K562 (cell line): Measurements from ENCODE around the gene TAF12. TPM values are rescaled to one million over a fixed set of nuclear protein-coding genes. Genes with fewer than 3 reads are reported as not detected.
"Not testable (repeated sequence)": the region's sequence is repeated elsewhere in the genome, so short reads cannot be mapped to it uniquely, and the experiment has no call there.

ENCODE experiments used
- ATAC-seq: fragments of 200-7000 bp; cut with Tn5 transposase; 3 replicates; pipeline ENCODE4 v1.9.1; 2020; ENCODE audit warnings: moderate library complexity
- BruUV-seq: library from RNA; stranded (reverse); fragments of 400-500 nt; replicated peaks from 2 replicates; lab custom pipeline; 2021; lab: Mats Ljungman, UMichigan
- CTCF ChIA-PET: fragments of 300-600 bp; formaldehyde crosslinking; extraction: SDS; loops from one replicate; lab custom pipeline; 2021; ENCODE audit warnings: low intra/inter-chr PET ratio; lab: Yijun Ruan, JAX
- POLR2A ChIA-PET: fragments of 300-600, 350-650 bp; sonication (Branson Sonifier 250); formaldehyde crosslinking; extraction: SDS; loops from one replicate; lab custom pipeline; 2021; ENCODE audit warnings: antibody characterized with exemption, inconsistent platforms; lab: Yijun Ruan, JAX
- DNase-seq, 4 experiments: peaks; one replicate each; pipeline versions ENCODE4 v3.0.0 to v3.0.0-alpha.2; 2011 to 2018; ENCODE audit warnings: low spot score in 3 of 4, mixed read lengths in 3 of 4; ENCODE audit errors: extremely low read depth in 1 of 4
- FAIRE-seq: peaks from 2 replicates; lab custom pipeline; 2011; peaks lifted over from hg19 to GRCh38; lab: Jason Lieb, UNC
- H2AFZ ChIP-seq: 2 replicates; pipeline ENCODE4 v1.6.0; 2011; ENCODE audit warnings: low read depth, low read length, control low read depth, inconsistent platforms
- H3K27ac ChIP-seq: fragments of 200-600 bp; 3 replicates; pipeline ENCODE4 v1.8.0; 2011; ENCODE audit warnings: low read depth, mild to moderate bottlenecking, control low read depth, inconsistent platforms, low read length, moderate library complexity, mixed read lengths; ENCODE audit errors: extremely low read depth
- H3K27me3 ChIP-seq, 2 experiments: fragments of 300-600 bp in 1 of 2; 2 replicates in 1 of 2; 3 replicates in 1 of 2; pipeline versions ENCODE4 v1.6.0 to v1.8.0; 2011; ENCODE audit warnings: inconsistent platforms in 2 of 2, low read length in 2 of 2, mild to moderate bottlenecking in 1 of 2, mixed read lengths in 1 of 2, moderate library complexity in 1 of 2; ENCODE audit not compliant: control insufficient read depth in 2 of 2, insufficient read depth in 2 of 2
- H3K36me3 ChIP-seq: fragments of 300-600 bp; 3 replicates; pipeline ENCODE4 v1.8.0; 2011; ENCODE audit warnings: mild to moderate bottlenecking, low read length, inconsistent platforms; ENCODE audit not compliant: control insufficient read depth, insufficient read depth
- H3K4me1 ChIP-seq, 2 experiments: fragments of 200-600 bp in 1 of 2; replicated peaks in 1 of 2; 2 replicates in 1 of 2; 3 replicates in 1 of 2; pipeline versions ENCODE4 v1.5.1 to v1.8.0; 2011; ENCODE audit warnings: inconsistent platforms in 2 of 2, low read length in 2 of 2, mild to moderate bottlenecking in 1 of 2, mixed read lengths in 1 of 2, moderate library complexity in 1 of 2; ENCODE audit not compliant: control insufficient read depth in 2 of 2, insufficient read depth in 2 of 2
- H3K4me2 ChIP-seq: 2 replicates; pipeline ENCODE4 v1.6.1; 2011; ENCODE audit warnings: low read length, control low read depth, inconsistent platforms, mixed read lengths; ENCODE audit not compliant: insufficient read depth
- H3K4me3 ChIP-seq: fragments of 200-600 bp; sonication (generic), shearing (Covaris generic); 2 replicates; pipeline ENCODE4 v1.5.1; 2016; ENCODE audit warnings: control low read depth, inconsistent platforms
- H3K79me2 ChIP-seq: fragments of 200-600 bp; 3 replicates; pipeline ENCODE4 v1.8.0; 2011; ENCODE audit warnings: low read length, inconsistent platforms; ENCODE audit not compliant: control insufficient read depth, insufficient read depth
- H3K9ac ChIP-seq, 2 experiments: 2 replicates each; pipeline versions ENCODE4 v1.6.0 to v1.6.1; 2011; ENCODE audit warnings: low read depth in 2 of 2, low read length in 2 of 2, control low read depth in 1 of 2, inconsistent platforms in 1 of 2, mild to moderate bottlenecking in 1 of 2, mixed read lengths in 1 of 2; ENCODE audit not compliant: insufficient read depth in 1 of 2
- H3K9me1 ChIP-seq: one replicate; pipeline ENCODE4 v1.6.0; 2011; ENCODE audit warnings: inconsistent platforms, mild to moderate bottlenecking, low read length, moderate library complexity; ENCODE audit not compliant: control insufficient read depth, insufficient read depth
- H3K9me3 ChIP-seq: replicated peaks from 2 replicates; pipeline ENCODE4 v1.5.1; 2011; ENCODE audit warnings: low read depth, low read length, inconsistent platforms; ENCODE audit not compliant: control insufficient read depth, insufficient read depth
- H4K20me1 ChIP-seq: replicated peaks from 2 replicates; pipeline ENCODE4 v1.6.1; 2011; ENCODE audit warnings: low read length, inconsistent platforms, mixed read lengths; ENCODE audit not compliant: control insufficient read depth, insufficient read depth
- TFE3 ChIP-seq: fragments of 450-650 bp; formaldehyde crosslinking; IDR thresholded peaks from 2 replicates; pipeline ENCODE4 v1.4.0; 2020; ENCODE audit warnings: mild to moderate bottlenecking, mixed read lengths
- ZNF644 ChIP-seq: fragments of 200-800 bp; sonication (Bioruptor generic); IDR thresholded peaks from 2 replicates; pipeline ENCODE4 v1.6.1; 2016; ENCODE audit warnings: low read depth, missing genetic modification characterization, missing compliant biosample characterization
- WGBS: fragments of 100-300 bp; shearing (Covaris generic); methylation state at CpG from one replicate; pipeline ENCODE4 v1.1.6; 2016; ENCODE audit warnings: low coverage, mixed read lengths; ENCODE audit not compliant: insufficient coverage; ENCODE audit errors: missing lambda C conversion rate; 5-methylcytosine and 5-hydroxymethylcytosine counted together
- in situ Hi-C: fragments of 300-500 bp; cut with MboI; formaldehyde crosslinking; loops from 4 replicates; pipeline ENCODE4 v1.15.0; 2018; ENCODE audit warnings: inconsistent platforms, mixed read lengths
- intact Hi-C: fragments of 100-400 bp; cut with micrococcal nuclease; formaldehyde crosslinking; loops from 2 replicates; pipeline ENCODE4 v1.14.2; 2022
- polyA plus RNA-seq, 8 experiments: library from polyadenylated mRNA; depleted of rRNA in 4 of 8; stranded (reverse) in 5 of 8; unstranded in 3 of 8; fragments of >200 nt; fragmentation: Nextera tagmentation in 2 of 8; fragmentation: Illumina TruSeq in 1 of 8; extraction: Ambion mirVana in 2 of 8; extraction: Trizol in 1 of 8; gene quantifications; 2 replicates each; pipeline versions ENCODE4 v1.2.1 to v1.2.3, GENCODE V29; 2011 to 2014; ENCODE audit warnings: inconsistent platforms in 1 of 8, missing spikeins in 1 of 8
- total RNA-seq, 7 experiments: library from RNA; depleted of rRNA in 6 of 7; stranded (reverse); fragments of >200 nt in 6 of 7; fragmentation: Illumina TruSeq in 2 of 7; extraction: Trizol in 2 of 7; gene quantifications; 2 replicates each; pipeline versions ENCODE4 v1.2.1 to v1.2.3, GENCODE V29; 2011 to 2021; ENCODE audit warnings: low replicate concordance in 1 of 7
- TF ChIP-seq, protein P1 (sequence below): sonication (generic); formaldehyde crosslinking; IDR thresholded peaks from 2 replicates; pipeline ENCODE4 v1.8.1; 2023; ENCODE audit warnings: mild to moderate bottlenecking, missing genetic modification reagents

The TAF12 gene
- total and polyA plus RNA-seq, 9 of the 15 experiments (the other 6 are each of a cell fraction or from before 2014, with no cell fraction given), result 31.6 to 89.0 (median 50.5) TPM

- no peak for TF ChIP-seq ZNF644 (tag)
These were observed 33.0 kb upstream of the TAF12 start (continued) for GRCh38 chr1:28675924-28676257.

DNA sequence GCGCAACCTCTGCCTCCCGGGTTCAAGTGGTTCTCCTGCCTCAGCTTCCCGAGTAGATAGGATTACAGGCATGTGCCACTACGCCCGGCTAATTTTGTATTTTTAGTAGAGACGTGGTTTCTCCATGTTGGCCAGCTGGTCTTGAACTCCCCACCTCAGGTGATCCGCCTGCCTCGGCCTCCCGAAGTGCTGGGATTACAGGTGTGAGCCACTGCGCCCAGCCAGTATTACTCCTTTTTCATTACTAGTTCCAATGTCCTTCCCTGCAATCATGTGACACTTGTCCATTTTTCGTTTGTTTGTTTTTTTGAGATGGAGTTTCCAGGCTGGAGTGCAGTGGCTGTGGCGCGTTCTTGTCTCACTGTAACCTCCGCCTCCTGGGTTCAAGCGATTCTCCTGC is 30.1 kb upstream of the TAF12 start:
- Histone ChIP-seq H3K4me1 (peaks cover 3 to 16% of the 10 kb centered on the region in 2 experiments; a peak in 4 of 5 replicates), H3K79me2 (peaks cover 34% of the 10 kb centered on the region)
- H3K9ac ChIP-seq, DNase-seq, H3K9me3 ChIP-seq, in situ Hi-C loops, H3K27ac ChIP-seq, H3K9me1 ChIP-seq, H3K4me2 ChIP-seq, FAIRE-seq, ATAC-seq, H3K4me3 ChIP-seq, BruUV-seq, H3K36me3 ChIP-seq, CTCF ChIA-PET, H4K20me1 ChIP-seq, intact Hi-C loops, H3K27me3 ChIP-seq, H2AFZ ChIP-seq: not testable (repeated sequence)
- WGBS, result 93% methylated on average over 15 of the region's 15 CpGs
- peak; percentile 17; the same call in 1 of the 2 replicates for TF ChIP-seq TFE3 (CRISPR knock-in tag)
- TF ChIP-seq, protein P1, sequence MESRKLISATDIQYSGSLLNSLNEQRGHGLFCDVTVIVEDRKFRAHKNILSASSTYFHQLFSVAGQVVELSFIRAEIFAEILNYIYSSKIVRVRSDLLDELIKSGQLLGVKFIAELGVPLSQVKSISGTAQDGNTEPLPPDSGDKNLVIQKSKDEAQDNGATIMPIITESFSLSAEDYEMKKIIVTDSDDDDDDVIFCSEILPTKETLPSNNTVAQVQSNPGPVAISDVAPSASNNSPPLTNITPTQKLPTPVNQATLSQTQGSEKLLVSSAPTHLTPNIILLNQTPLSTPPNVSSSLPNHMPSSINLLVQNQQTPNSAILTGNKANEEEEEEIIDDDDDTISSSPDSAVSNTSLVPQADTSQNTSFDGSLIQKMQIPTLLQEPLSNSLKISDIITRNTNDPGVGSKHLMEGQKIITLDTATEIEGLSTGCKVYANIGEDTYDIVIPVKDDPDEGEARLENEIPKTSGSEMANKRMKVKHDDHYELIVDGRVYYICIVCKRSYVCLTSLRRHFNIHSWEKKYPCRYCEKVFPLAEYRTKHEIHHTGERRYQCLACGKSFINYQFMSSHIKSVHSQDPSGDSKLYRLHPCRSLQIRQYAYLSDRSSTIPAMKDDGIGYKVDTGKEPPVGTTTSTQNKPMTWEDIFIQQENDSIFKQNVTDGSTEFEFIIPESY (CRISPR knock-in tag), result 0 out of 2 replicates have a peak, but pooled peaks have one; percentile 44
- POLR2A ChIA-PET, result interaction anchor here (1.0 to 2.1 kb wide), 2 partner anchors 11 to 24 kb away, joined by 3 to 8 read pairs; partner anchors contain the start of gene RNU11
